NCI-H526 treated with DMSO at 0.1 percent for 48 hours (cell line): ENCODE measurements around the gene SSH3.
"Not testable (repeated sequence)": the region's sequence is repeated elsewhere in the genome, so short reads cannot be mapped to it uniquely, and the experiment has no call there.

Source experiments
- DNase-seq: peaks from one replicate; lab custom pipeline; 2025; lab: John Stamatoyannopoulos, UW

The SSH3 gene, protein sequence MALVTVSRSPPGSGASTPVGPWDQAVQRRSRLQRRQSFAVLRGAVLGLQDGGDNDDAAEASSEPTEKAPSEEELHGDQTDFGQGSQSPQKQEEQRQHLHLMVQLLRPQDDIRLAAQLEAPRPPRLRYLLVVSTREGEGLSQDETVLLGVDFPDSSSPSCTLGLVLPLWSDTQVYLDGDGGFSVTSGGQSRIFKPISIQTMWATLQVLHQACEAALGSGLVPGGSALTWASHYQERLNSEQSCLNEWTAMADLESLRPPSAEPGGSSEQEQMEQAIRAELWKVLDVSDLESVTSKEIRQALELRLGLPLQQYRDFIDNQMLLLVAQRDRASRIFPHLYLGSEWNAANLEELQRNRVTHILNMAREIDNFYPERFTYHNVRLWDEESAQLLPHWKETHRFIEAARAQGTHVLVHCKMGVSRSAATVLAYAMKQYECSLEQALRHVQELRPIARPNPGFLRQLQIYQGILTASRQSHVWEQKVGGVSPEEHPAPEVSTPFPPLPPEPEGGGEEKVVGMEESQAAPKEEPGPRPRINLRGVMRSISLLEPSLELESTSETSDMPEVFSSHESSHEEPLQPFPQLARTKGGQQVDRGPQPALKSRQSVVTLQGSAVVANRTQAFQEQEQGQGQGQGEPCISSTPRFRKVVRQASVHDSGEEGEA

DNA sequence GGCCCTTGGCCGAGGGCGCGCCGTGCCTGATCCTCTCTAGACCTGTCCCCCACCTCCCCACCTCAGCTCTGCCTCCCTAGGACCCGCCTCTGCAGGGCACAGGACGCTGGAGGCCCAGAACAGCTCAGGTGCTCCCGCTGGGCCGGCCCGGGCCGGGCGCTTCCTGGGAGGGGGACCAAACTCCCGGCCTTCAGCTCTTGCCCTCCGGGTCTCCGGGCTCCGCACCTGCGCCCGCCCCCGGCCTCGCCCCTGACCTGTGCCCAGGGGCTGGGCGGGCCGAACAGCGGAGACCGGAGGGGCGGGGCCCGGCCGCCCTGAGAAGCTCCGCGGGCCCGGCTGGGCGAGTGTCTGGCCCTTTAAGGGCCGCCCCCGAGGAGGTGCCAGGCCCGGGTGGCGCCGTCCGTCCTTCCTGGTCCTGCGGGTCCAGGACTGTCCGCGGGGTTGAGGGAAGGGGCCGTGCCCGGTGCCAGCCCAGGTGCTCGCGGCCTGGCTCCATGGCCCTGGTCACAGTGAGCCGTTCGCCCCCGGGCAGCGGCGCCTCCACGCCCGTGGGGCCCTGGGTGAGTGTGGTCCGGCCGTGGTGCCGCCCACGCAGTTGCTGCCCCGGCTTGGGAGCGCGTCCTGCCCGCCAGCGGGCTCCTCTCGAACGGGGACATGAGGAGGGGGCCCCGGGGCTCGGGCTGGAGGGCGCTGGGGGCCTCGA lies at the start of gene SSH3:
Gene SSH3 (plus strand): TSS at position 399 of the 703 bp plus-strand sequence. CDS start 96 bp downstream, at position 495.
- peak; percentile 60 for DNase-seq

- no peak for DNase-seq
Observed at GRCh38 chr11:67253872-67254624, 49.3 kb upstream of the SSH3 start.

GRCh38 chr11:67254798-67255197 lies 48.5 kb upstream of the SSH3 start:
- no peak for DNase-seq

DNA sequence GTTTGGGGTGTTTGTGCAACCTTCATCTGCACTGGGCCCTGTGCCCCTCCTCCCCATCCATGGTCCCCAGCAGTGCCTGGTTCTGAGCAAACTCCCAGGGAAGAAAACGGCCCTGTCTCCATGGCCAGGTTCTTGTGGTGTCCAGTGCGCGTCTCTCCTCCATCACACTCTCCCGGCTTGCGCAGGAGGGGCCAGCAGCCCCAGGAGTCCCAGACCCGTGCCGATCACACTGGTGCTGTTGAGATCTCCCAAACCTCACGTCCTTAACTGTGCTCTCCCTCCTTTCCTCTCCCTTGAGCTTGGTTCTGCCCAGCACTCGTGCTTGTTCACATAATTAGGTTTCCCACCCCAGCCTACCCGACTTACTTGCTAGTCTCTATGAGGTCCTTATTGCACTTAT lies 48.0 kb upstream of the SSH3 start:
- DNase-seq = no peak

DNA sequence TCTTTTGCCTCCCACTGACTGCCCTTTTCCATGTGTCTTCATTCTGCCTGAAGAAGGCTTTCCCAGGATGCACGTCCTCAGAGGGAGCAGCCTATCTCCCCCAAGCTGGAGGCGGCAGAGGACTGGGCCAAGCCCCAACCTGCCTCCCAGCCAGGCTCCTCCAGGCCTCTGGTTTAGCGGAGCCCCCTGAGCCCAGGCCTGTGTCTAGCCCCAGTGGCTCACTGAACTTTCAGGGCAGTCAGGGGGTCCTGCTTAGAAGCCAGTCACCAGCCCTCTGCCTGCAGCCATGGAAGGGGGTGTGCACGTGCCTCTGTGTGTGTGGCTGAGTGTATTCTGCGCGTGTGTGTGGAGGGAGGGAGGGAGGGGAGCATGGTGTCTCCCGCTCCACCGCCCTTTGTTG lies 47.5 kb upstream of the SSH3 start:
- DNase-seq = no peak

DNA sequence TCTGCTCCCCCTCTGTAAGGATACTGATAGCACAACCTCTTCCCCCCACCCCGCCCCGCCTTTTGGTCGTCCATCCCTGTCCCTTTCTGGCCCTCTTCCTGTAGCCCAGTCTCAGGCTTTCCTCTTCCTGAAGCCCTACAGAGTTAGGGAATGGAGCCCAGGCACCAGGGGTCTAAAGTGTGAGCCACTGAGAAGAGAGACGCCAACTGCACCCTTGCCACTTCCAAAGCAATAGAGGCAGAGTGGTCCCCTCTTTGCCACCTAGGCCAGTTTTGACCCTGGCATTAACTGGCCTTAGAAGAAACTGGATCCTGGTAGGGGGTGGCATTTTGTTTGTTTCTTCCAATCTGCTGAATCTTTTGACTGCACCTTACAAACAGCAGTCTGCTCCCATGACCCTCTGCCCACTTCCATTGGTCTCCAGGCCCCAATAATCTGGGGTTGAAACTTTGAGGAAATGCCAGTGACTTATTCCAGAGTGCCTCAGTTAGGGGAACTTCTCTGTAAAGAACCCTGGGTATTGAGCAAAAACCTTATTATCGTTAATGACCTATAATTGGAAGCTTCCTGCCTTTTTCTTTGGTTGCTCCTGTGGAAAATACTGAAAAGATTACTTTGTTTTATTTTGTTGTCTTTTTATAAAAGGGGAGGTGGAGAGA lies 46.7 kb upstream of the SSH3 start:
- DNase-seq = no peak

GRCh38 chr11:67260406-67260805 lies 42.9 kb upstream of the SSH3 start:
- DNase-seq = no peak

GRCh38 chr11:67260885-67261639 lies 42.3 kb upstream of the SSH3 start:
- DNase-seq = not testable (repeated sequence)

DNA sequence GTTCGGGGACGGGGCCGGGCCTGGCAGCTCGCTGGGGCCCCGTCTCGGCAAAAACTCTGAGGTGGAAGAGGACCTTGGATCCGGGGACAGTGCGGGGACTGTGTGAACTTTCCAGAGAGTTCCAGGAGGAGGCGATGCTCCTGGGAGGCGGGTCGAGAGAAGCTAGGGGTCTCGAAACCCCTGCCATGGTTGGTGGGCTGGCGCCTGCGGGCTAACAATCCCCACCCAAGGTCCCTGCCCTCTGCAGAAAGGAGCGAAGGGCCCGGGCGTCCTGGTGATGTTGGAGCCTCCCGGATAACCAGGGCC lies 41.7 kb upstream of the SSH3 start:
- no peak for DNase-seq

DNA sequence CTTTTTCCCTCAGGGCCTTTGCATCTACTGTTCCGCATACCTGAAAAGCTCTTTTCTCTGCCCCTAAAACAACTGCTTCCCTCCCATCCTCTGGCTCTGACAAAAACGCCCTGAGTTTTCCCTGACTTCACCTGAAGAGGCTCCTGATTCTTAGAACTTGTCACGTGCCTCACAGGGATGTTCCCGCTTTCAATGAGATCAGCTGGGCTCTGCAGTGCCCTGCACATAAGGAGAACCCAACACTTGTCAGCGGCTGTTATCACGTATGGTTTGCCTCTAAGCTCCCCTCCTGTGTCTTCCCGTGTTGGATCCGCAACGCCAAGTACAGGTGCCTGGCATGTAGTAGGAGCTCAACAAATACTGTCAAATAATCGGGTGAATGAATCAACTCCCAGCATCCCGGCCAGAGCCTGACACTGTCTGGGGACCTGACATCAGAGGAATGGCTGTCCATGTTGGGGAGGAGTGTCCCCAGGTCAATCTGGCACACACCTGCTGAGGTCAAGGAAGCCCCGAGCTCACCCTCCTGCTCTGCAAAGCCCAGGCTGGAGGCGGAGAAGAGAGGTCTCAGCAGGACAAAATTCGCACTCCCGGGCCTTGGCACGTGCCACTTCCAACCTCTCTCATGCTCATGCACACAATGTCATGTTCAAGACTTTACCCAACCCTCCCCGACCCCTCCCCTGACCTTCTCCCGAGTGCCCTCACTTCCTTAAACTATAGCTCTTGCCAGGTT lies 41.2 kb upstream of the SSH3 start:
- DNase-seq = peak; percentile 12

- DNase-seq = peak; percentile 60
Observed at GRCh38 chr11:67262731-67263675, 40.3 kb upstream of the SSH3 start.

GRCh38 chr11:67264260-67264659 lies 39.1 kb upstream of the SSH3 start:
- DNase-seq = no peak

- no peak for DNase-seq
Observed at GRCh38 chr11:67264877-67265632, 38.3 kb upstream of the SSH3 start.

GRCh38 chr11:67265633-67266448 lies 37.5 kb upstream of the SSH3 start:
- DNase-seq = peak; percentile 33

- no peak for DNase-seq
Observed at GRCh38 chr11:67266449-67267187, 36.7 kb upstream of the SSH3 start, which contains the start of gene GRK2. GRK2 (plus strand) TSS chr11:67266473; CDS start chr11:67266700, 227 bp downstream.

DNA sequence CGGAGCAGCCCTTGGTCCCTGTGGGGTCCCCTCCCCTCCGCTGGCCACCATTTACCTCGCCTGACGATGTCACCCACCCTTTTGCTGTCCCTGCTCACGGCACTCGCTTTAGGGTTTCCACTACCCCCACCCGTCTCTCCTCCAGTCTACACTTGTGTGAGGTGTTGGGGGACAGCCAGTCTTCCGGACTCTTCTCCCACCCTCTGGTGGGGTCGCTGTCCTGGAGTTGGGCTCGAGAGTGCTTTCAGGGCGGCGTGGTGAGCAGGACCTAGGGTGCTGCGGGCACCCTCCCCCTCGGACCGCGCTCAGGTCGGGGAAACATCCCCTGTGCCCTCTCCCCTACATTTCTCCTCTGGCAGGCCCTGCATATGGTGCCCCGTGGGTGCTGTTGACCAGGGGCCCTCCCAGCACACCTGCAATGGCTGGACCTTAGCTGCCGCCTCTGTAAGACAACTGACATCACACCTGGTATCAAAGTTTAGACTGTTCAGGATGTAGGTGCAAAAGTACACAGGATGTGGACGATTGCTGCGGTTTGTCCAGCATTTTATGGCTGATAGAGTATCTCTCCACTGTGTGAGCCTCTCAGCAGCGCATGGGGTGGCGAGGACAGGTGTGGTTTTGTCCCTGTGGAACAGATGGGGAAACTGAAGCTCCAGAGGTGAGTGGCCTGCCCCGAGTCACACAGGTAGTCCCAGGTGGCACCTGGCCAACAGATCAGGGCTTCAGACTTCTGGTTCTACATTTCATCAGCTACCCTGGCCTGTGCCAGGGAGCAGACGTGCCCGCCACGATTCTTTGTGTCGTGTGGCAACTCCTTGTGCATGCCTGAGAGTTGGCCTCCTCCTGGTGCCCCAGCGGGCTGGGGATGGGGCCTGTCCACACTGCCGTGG lies 35.9 kb upstream of the SSH3 start:
- DNase-seq = no peak
